Neural cell (in vitro differentiated cells): Measurements from ENCODE around the gene VSTM4. TPM values are rescaled to one million over a fixed set of nuclear protein-coding genes. Genes with fewer than 3 reads are reported as not detected.

Experiments
- H2AFZ ChIP-seq: fragments of 200-600, 300-800 bp; sonication (generic), shearing (Covaris generic); 2 replicates; pipeline ENCODE4 v1.6.0; 2014; ENCODE audit warnings: low read depth, mild to moderate bottlenecking, antibody characterized with exemption, low read length, moderate library complexity
- H3F3A ChIP-seq: fragments of 200-600 bp; shearing (Covaris generic); 2 replicates; pipeline ENCODE4 v1.6.1; 2016; ENCODE audit warnings: mild to moderate bottlenecking, moderate library complexity, mixed read lengths, antibody characterized with exemption, low read length; ENCODE audit not compliant: insufficient read depth, poor library complexity, severe bottlenecking
- H3K27ac ChIP-seq: fragments of 200-600, 300-800 bp; sonication (generic), shearing (Covaris generic); 2 replicates; pipeline ENCODE4 v1.5.1; 2014; ENCODE audit warnings: mild to moderate bottlenecking, low read length, moderate library complexity
- H3K27me3 ChIP-seq: fragments of 300-800, 200-600 bp; sonication (generic), shearing (Covaris generic); 2 replicates; pipeline ENCODE4 v1.6.0; 2014; ENCODE audit warnings: mild to moderate bottlenecking, low read depth, low read length, moderate library complexity; ENCODE audit not compliant: insufficient read depth
- H3K36me3 ChIP-seq: fragments of 300-800, 200-600 bp; sonication (generic), shearing (Covaris generic); 2 replicates; pipeline ENCODE4 v1.5.1; 2014; ENCODE audit warnings: mild to moderate bottlenecking, antibody characterized with exemption, low read length, moderate library complexity; ENCODE audit not compliant: insufficient read depth
- H3K4me2 ChIP-seq: fragments of 300-800, 200-600 bp; sonication (generic), shearing (Covaris generic); 2 replicates; pipeline ENCODE4 v1.6.0; 2014; ENCODE audit warnings: mild to moderate bottlenecking, low read length
- H3K4me3 ChIP-seq: fragments of 300-800, 200-600 bp; sonication (generic), shearing (Covaris generic); 2 replicates; pipeline ENCODE4 v1.5.1; 2014; ENCODE audit warnings: mild to moderate bottlenecking, low read length, moderate library complexity
- H3K79me2 ChIP-seq: fragments of 200-600 bp; shearing (Covaris generic); replicated peaks from 2 replicates; pipeline ENCODE4 v1.6.0; 2014; ENCODE audit warnings: mild to moderate bottlenecking, low read length, moderate library complexity; ENCODE audit not compliant: insufficient read depth
- H3K9ac ChIP-seq: fragments of 300-800, 200-600 bp; sonication (generic), shearing (Covaris generic); 2 replicates; pipeline ENCODE4 v1.6.1; 2016; ENCODE audit warnings: mild to moderate bottlenecking, low read length, mixed read lengths
- H3K9me2 ChIP-seq: fragments of 200-600 bp; shearing (Covaris generic); 2 replicates; pipeline ENCODE4 v1.6.1; 2016; ENCODE audit warnings: mild to moderate bottlenecking, low read length, mixed read lengths; ENCODE audit not compliant: insufficient read depth
- H3K9me3 ChIP-seq: fragments of 200-600, 300-800 bp; sonication (generic), shearing (Covaris generic); 2 replicates; pipeline ENCODE4 v1.6.1; 2016; ENCODE audit warnings: mild to moderate bottlenecking, mixed run types, low read length, moderate library complexity, mixed read lengths
- H4K20me1 ChIP-seq: fragments of 200-600 bp; shearing (Covaris generic); 2 replicates; pipeline ENCODE4 v1.6.1; 2016; ENCODE audit warnings: mild to moderate bottlenecking, mixed run types; ENCODE audit not compliant: insufficient read depth
- CTCF ChIP-seq: fragments of 450-650 bp; IDR thresholded peaks from 2 replicates; pipeline ENCODE4 v1.5.1; 2014; ENCODE audit warnings: antibody characterized with exemption, mild to moderate bottlenecking, moderate library complexity; ENCODE audit not compliant: poor library complexity, severe bottlenecking
- EP300 ChIP-seq: fragments of 450-650 bp; conservative IDR thresholded peaks from 2 replicates; pipeline ENCODE4 v1.6.1; 2014; ENCODE audit warnings: antibody characterized with exemption, mild to moderate bottlenecking, moderate library complexity; ENCODE audit not compliant: poor library complexity, severe bottlenecking
- EZH2 ChIP-seq: fragments of 200-600, 300-800 bp; shearing (Covaris generic), sonication (generic); IDR thresholded peaks from 2 replicates; pipeline ENCODE4 v1.6.1; 2014; ENCODE audit warnings: antibody characterized with exemption, low read length, borderline replicate concordance, mild to moderate bottlenecking; ENCODE audit not compliant: insufficient read depth, poor library complexity, severe bottlenecking
- MXI1 ChIP-seq: fragments of 450-650 bp; conservative IDR thresholded peaks from 2 replicates; pipeline ENCODE4 v1.6.1; 2014; ENCODE audit warnings: antibody characterized with exemption, mild to moderate bottlenecking; ENCODE audit not compliant: poor library complexity, severe bottlenecking
- POLR2AphosphoS5 ChIP-seq: IDR thresholded peaks from 2 replicates; pipeline ENCODE4 v1.6.1; 2012
- RAD21 ChIP-seq: fragments of 450-650 bp; conservative IDR thresholded peaks from 2 replicates; pipeline ENCODE4 v1.6.1; 2014; ENCODE audit warnings: antibody characterized with exemption, mild to moderate bottlenecking, moderate library complexity
- REST ChIP-seq: IDR thresholded peaks from 2 replicates; pipeline ENCODE4 v1.6.1; 2012; ENCODE audit warnings: borderline replicate concordance
- SMC3 ChIP-seq: fragments of 450-650 bp; conservative IDR thresholded peaks from 2 replicates; pipeline ENCODE4 v1.6.1; 2014; ENCODE audit warnings: antibody characterized with exemption, mild to moderate bottlenecking, moderate library complexity; ENCODE audit not compliant: poor library complexity
- TAF1 ChIP-seq: IDR thresholded peaks from 2 replicates; pipeline ENCODE4 v1.6.1; 2012; ENCODE audit warnings: low read depth
- polyA plus RNA-seq: library from polyadenylated mRNA; depleted of rRNA; stranded (reverse); fragments of >200 nt; gene quantifications from 2 replicates; pipeline ENCODE4 v1.2.3, GENCODE V29; 2014

The VSTM4 gene
- polyA plus RNA-seq, 1 donor from 2014 or later = 0.52 TPM

DNA sequence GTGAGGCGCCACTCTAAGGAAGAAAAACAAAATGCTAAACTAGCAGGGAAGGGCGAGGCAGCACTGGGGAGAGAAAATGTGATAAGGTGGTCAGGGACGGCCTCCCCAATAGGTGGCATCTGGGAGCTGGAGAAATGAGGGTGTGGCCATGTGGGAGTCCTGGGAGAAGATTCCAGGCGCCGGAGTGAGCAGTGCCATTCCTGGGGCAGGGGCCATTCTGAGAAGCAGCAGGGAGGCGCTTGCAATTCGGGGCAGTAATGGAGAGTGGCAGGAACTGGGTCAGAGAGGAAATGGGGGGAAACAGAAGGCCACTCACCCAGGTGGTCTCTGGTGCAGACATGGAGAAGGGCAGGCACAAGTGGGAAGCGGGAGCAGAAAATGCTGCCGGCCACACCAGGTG is 113.9 kb downstream of the VSTM4 start:
- H3K4me3 ChIP-seq = peak overlapping the region; percentile 51
- no peak overlapping the region for H3K4me2 ChIP-seq

GRCh38 chr10:49000437-49001398 is 114.6 kb downstream of the VSTM4 start:
- H3K79me2 ChIP-seq = no peaks in the 10 kb centered on the region
- no peaks in the 10 kb centered on the region for H4K20me1 ChIP-seq
- no peak overlapping the region for H3K4me3 ChIP-seq
- no peaks in the 10 kb centered on the region for H3K9me3 ChIP-seq
- no peak overlapping the region for H3K9ac ChIP-seq
- H3K4me2 ChIP-seq = no peak overlapping the region
- TF ChIP-seq POLR2AphosphoS5 (no peak), EP300 (no peak), REST (no peak), CTCF (no peak), TAF1 (no peak), RAD21 (no peak), SMC3 (no peak), MXI1 (no peak), EZH2 (no peak)
- no peaks in the 10 kb centered on the region for H3K9me2 ChIP-seq
- H3K27me3 ChIP-seq = no peaks in the 10 kb centered on the region
- H3K36me3 ChIP-seq = no peaks in the 10 kb centered on the region
- no peak overlapping the region for H2AFZ ChIP-seq
- H3K27ac ChIP-seq = peak overlapping the region; percentile 81
- peaks cover 8% of the 10 kb centered on the region for H3F3A ChIP-seq

More for the DNA sequence above, 113.9 kb downstream of the VSTM4 start:
- Histone ChIP-seq H3K9me3 (no peaks in the 10 kb centered on the region), H3F3A (peaks cover 8% of the 10 kb centered on the region), H2AFZ (no peak overlapping the region), H3K27me3 (no peaks in the 10 kb centered on the region), H3K9ac (peak overlapping the region; percentile 47), H3K27ac (peak overlapping the region; percentile 81), H3K9me2 (no peaks in the 10 kb centered on the region), H4K20me1 (no peaks in the 10 kb centered on the region), H3K79me2 (no peaks in the 10 kb centered on the region), H3K36me3 (no peaks in the 10 kb centered on the region)
- no peak for TF ChIP-seq MXI1
